ENCODE results near the gene OMA1.
"Not testable (repeated sequence)": the region's sequence is repeated elsewhere in the genome, so short reads cannot be mapped to it uniquely, and the experiment has no call there.

The OMA1 gene

DNA sequence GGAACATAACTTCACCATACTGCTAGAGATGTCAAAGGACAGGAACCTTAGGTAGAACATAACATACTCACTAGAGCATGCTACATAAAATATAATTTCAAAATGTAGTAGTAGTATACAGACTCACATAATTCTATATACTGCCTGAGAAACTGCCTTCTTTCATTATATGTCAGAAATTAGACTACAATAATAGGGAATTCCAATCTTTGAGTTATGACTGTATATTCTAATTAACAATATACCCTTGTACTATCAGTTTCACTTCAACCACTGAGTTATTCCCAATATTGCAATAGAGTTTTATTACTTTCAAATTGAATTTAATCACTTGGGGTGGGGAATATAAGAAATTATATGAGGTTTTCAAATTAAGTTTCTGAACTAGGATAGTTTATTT, 44.0 kb downstream of the OMA1 start:
- Histone ChIP-seq H3K4me3 (ENCODE audit: low read depth, low read length) (no peak overlapping the region), H3K9me3 (ENCODE audit: control insufficient read depth, low read length) (no peaks in the 10 kb centered on the region), H3K79me2 (no peaks in the 10 kb centered on the region), H3K27ac (no peak overlapping the region), H2AFZ (no peak overlapping the region), H3K4me2 (ENCODE audit: low read length) (no peak overlapping the region), H3K9ac (no peak overlapping the region), H3K27me3 (ENCODE audit: control insufficient read depth, insufficient read depth, low read length) (no peaks in the 10 kb centered on the region), H3K4me1 (no peaks in the 10 kb centered on the region), H3K36me3 (ENCODE audit: control insufficient read depth, insufficient read depth, low read length) (no peaks in the 10 kb centered on the region)
- TF ChIP-seq, protein P1, sequence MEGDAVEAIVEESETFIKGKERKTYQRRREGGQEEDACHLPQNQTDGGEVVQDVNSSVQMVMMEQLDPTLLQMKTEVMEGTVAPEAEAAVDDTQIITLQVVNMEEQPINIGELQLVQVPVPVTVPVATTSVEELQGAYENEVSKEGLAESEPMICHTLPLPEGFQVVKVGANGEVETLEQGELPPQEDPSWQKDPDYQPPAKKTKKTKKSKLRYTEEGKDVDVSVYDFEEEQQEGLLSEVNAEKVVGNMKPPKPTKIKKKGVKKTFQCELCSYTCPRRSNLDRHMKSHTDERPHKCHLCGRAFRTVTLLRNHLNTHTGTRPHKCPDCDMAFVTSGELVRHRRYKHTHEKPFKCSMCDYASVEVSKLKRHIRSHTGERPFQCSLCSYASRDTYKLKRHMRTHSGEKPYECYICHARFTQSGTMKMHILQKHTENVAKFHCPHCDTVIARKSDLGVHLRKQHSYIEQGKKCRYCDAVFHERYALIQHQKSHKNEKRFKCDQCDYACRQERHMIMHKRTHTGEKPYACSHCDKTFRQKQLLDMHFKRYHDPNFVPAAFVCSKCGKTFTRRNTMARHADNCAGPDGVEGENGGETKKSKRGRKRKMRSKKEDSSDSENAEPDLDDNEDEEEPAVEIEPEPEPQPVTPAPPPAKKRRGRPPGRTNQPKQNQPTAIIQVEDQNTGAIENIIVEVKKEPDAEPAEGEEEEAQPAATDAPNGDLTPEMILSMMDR (IDR thresholded peaks at IDR 0.05) = no peak

DNA sequence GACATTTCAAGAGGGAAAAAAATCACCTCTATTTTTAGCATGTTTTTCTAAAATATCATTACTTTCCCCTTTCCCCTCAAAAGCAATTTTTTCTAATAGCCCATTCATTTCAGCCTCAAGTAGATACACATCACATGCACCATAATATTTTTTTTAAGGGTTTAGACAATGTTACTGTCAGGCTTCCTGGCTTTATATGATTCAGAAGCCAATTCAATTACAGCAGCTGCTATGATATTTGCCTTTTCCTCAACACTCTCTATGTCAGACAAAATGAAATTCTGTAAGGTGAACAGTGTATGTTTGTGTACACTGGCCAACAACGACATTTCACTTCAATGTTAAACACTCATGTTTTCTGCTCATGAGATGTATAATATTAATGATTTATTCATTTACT, 46.5 kb downstream of the OMA1 start:
- TF ChIP-seq, protein P1 (IDR thresholded peaks at IDR 0.05) = no peak
- Histone ChIP-seq H3K4me1 (no peaks in the 10 kb centered on the region), H3K9ac (no peak overlapping the region), H3K36me3 (ENCODE audit: control insufficient read depth, insufficient read depth, low read length) (no peaks in the 10 kb centered on the region), H3K27me3 (ENCODE audit: control insufficient read depth, insufficient read depth, low read length) (no peaks in the 10 kb centered on the region), H3K79me2 (no peaks in the 10 kb centered on the region), H3K4me3 (ENCODE audit: low read depth, low read length) (no peak overlapping the region), H3K4me2 (ENCODE audit: low read length) (no peak overlapping the region), H2AFZ (no peak overlapping the region), H3K9me3 (ENCODE audit: control insufficient read depth, low read length) (no peaks in the 10 kb centered on the region), H3K27ac (no peak overlapping the region)

DNA sequence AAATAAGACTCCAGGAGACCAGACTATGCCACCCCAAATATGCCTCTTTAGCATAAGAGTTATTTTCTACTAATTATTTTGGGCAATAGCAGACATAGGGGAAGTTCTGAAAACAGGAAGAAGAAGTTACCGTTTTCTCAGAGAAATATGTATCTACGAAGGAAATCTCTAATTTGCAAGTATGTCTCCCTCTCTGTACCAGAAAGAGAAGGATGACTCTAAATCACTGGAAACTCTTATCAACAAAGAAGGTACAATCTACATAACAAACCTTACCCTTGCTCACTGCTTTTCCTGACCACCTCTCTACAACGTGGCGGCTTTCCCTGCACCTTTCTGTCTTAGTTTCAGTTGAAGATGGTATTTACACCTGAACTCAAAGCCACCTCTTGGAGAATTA, 49.0 kb downstream of the OMA1 start:
- Histone ChIP-seq H3K4me3 (ENCODE audit: low read depth, low read length) (no peak overlapping the region), H3K79me2 (no peaks in the 10 kb centered on the region), H3K9me3 (ENCODE audit: control insufficient read depth, low read length) (no peaks in the 10 kb centered on the region), H3K27ac (no peak overlapping the region), H3K4me1 (no peaks in the 10 kb centered on the region), H3K36me3 (ENCODE audit: control insufficient read depth, insufficient read depth, low read length) (no peaks in the 10 kb centered on the region), H3K9ac (no peak overlapping the region), H3K27me3 (ENCODE audit: control insufficient read depth, insufficient read depth, low read length) (no peaks in the 10 kb centered on the region), H3K4me2 (ENCODE audit: low read length) (no peak overlapping the region), H2AFZ (no peak overlapping the region)
- TF ChIP-seq, protein P1 (IDR thresholded peaks at IDR 0.05) = no peak

DNA sequence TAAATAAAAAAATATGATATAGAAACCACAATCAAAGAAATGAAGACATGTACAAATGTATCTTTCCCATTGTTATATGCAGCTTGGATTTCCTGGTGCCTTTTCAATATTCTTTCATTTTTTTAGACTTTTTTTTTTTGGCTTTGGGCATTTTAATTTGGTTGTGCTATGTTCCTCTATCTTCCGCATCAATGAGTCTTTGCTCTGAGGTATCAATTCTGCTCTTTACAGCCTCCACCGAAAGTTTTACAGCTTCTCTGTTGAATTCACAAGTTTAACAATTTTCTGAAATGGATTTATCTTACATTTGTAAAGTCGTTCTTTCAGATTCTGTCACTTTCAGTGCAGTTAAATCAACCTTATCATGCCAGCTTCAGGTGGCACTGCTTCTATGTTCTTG, 50.5 kb downstream of the OMA1 start:
- Histone ChIP-seq H3K36me3 (ENCODE audit: control insufficient read depth, insufficient read depth, low read length) (no peaks in the 10 kb centered on the region), H3K9me3 (ENCODE audit: control insufficient read depth, low read length) (no peaks in the 10 kb centered on the region), H2AFZ (no peak overlapping the region), H3K27ac (no peak overlapping the region), H3K4me2 (ENCODE audit: low read length) (no peak overlapping the region), H3K4me3 (ENCODE audit: low read depth, low read length) (no peak overlapping the region), H3K27me3 (ENCODE audit: control insufficient read depth, insufficient read depth, low read length) (no peaks in the 10 kb centered on the region), H3K4me1 (no peaks in the 10 kb centered on the region), H3K9ac (no peak overlapping the region), H3K79me2 (no peaks in the 10 kb centered on the region)
- TF ChIP-seq, protein P1 (IDR thresholded peaks at IDR 0.05) = no peak

DNA sequence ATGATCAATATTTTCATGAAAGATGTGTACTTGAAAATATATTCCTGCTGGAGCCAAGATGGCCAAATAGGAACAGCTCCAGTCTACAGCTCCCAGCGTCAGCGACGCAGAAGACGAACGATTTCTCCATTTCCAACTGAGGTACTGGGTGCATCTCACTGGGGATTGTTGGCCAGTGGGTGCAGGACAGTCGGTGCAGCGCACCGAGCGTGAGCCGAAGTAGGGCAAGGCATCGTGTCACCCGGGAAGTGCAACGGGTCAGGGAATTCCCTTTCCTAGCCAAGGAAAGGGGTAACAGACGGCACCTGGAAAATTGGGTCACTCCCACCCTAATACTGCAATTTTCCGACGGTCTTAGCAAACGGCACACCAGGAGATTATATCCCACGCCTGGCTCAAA, 57.6 kb downstream of the OMA1 start:
- not testable (repeated sequence) for H3K4me3 ChIP-seq (ENCODE audit: low read depth, low read length); H3K27ac ChIP-seq; H3K9ac ChIP-seq; H3K4me1 ChIP-seq; H3K36me3 ChIP-seq (ENCODE audit: control insufficient read depth, insufficient read depth, low read length); H3K79me2 ChIP-seq; H2AFZ ChIP-seq; H3K27me3 ChIP-seq (ENCODE audit: control insufficient read depth, insufficient read depth, low read length); H3K4me2 ChIP-seq (ENCODE audit: low read length); H3K9me3 ChIP-seq (ENCODE audit: control insufficient read depth, low read length)

All from parathyroid adenoma (tissue), 2 donors.